ENCODE measurements around the gene BIRC5. TPM values are rescaled to one million over a fixed set of nuclear protein-coding genes. Genes with fewer than 3 reads are reported as not detected.

Gene BIRC5
- total RNA-seq, 1 experiment from 2014 or later: 140 TPM

- TF ChIP-seq, protein P1, sequence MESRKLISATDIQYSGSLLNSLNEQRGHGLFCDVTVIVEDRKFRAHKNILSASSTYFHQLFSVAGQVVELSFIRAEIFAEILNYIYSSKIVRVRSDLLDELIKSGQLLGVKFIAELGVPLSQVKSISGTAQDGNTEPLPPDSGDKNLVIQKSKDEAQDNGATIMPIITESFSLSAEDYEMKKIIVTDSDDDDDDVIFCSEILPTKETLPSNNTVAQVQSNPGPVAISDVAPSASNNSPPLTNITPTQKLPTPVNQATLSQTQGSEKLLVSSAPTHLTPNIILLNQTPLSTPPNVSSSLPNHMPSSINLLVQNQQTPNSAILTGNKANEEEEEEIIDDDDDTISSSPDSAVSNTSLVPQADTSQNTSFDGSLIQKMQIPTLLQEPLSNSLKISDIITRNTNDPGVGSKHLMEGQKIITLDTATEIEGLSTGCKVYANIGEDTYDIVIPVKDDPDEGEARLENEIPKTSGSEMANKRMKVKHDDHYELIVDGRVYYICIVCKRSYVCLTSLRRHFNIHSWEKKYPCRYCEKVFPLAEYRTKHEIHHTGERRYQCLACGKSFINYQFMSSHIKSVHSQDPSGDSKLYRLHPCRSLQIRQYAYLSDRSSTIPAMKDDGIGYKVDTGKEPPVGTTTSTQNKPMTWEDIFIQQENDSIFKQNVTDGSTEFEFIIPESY (IDR thresholded peaks at IDR 0.05; ENCODE audit: extremely low read depth, insufficient replicate concordance, low read length): no peak
These were observed 26.1 kb downstream of the BIRC5 start (continued) for GRCh38 chr17:78240012-78240655.

DNA sequence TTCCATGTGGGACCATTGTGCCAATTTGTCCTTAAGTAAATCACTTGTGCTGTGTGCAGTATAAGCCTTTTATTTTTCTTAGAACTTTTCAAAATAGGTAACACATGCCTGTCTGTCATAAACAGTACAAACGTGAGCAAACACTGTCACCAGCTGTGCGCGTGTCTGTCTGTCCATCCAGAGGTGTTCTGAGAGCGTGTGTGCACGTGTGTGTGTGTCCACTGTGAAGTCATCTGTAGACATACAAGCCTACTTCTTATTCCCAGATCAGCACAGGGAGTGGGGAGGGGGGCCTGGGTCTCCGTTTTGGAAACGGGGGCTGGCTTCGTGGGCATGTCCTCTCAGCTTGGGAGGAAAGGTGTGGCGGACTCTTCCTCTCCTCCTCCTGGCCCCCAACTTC is 26.8 kb downstream of the BIRC5 start:
- Histone ChIP-seq H3K36me3 (ENCODE audit: control insufficient read depth in 1 of 2, insufficient read depth in 2 of 2, low read length in 2 of 2) (no peaks in the 10 kb centered on the region), H2AFZ (ENCODE audit: low read depth, low read length, poor library complexity, severe bottlenecking) (no peak overlapping the region), H3K9me3 (ENCODE audit: control insufficient read depth in 1 of 2, insufficient read depth in 1 of 2, low read depth in 1 of 2, low read length in 2 of 2) (no peaks in the 10 kb centered on the region), H3K9me2 (ENCODE audit: insufficient read depth) (no peaks in the 10 kb centered on the region), H3K79me2 (ENCODE audit: insufficient read depth, low read length) (no peaks in the 10 kb centered on the region), H3K4me1 (ENCODE audit: control insufficient read depth in 1 of 2, insufficient read depth in 2 of 2, low read length in 2 of 2) (peaks cover 0 to 9% of the 10 kb centered on the region in 2 experiments; a peak in 1 of 4 replicates), H4K20me1 (ENCODE audit: insufficient read depth) (no peaks in the 10 kb centered on the region), H3K27ac (ENCODE audit: low read depth, low read length) (no peak overlapping the region), H3K9ac (ENCODE audit: low read length) (no peak overlapping the region), H3K4me3 (replicated peaks in 1 of 2; ENCODE audit: low read depth in 1 of 2, low read length in 2 of 2) (no peak overlapping the region), H3K27me3 (ENCODE audit: insufficient read depth, low read length) (no peaks in the 10 kb centered on the region), H3K4me2 (ENCODE audit: low read length) (no peak overlapping the region)
- no peak for DNase-seq (ENCODE audit: low read depth, low spot score)
- TF ChIP-seq ZNF274 (IDR thresholded peaks at IDR 0.05; ENCODE audit: low read depth, low read length) (no peak), ATF3 (IDR thresholded peaks at IDR 0.05) (no peak), CEBPB (IDR thresholded peaks at IDR 0.05; ENCODE audit: low read depth) (no peak), EZH2 (IDR thresholded peaks at IDR 0.05) (no peak), EGR1 (IDR thresholded peaks at IDR 0.05; ENCODE audit: low read depth) (no peak), EZH2phosphoT487 (IDR thresholded peaks at IDR 0.05; ENCODE audit: borderline replicate concordance) (no peak), ZFX (IDR thresholded peaks at IDR 0.05) (no peak), POLR2AphosphoS5 (IDR thresholded peaks at IDR 0.05; ENCODE audit: low read depth, low read length) (no peak), ELF1 (IDR thresholded peaks at IDR 0.05; ENCODE audit: borderline replicate concordance, low read depth) (no peak)
- no TSS peak for BruUV-seq (replicated peaks)
- CTCF ChIA-PET: no interaction called here
- intact Hi-C loops (cut with micrococcal nuclease): no loop called here
- POLR2A ChIA-PET: interaction anchor here (0.6 kb wide), 1 partner anchor 101 kb away, joined by 4 read pairs; no protein-coding TSS in a partner anchor
- RAD21 ChIA-PET (ENCODE audit: low non-redundant PET in 1 of 2, low total read pairs in 2 of 2, uncharacterized antibody in 2 of 2, unreplicated experiment in 2 of 2): no interaction called here
- ATAC-seq: no peak

Data from HCT116 (cell line).